Measurements from ENCODE around the gene NAPG. TPM values are rescaled to one million over a fixed set of nuclear protein-coding genes. Genes with fewer than 3 reads are reported as not detected.

NAPG gene
- polyA plus RNA-seq = 10 to 100 TPM in 2 of 3 donors, 1 to 10 TPM in 1; 6.7 to 12.4 (median 11.7) TPM

DNA sequence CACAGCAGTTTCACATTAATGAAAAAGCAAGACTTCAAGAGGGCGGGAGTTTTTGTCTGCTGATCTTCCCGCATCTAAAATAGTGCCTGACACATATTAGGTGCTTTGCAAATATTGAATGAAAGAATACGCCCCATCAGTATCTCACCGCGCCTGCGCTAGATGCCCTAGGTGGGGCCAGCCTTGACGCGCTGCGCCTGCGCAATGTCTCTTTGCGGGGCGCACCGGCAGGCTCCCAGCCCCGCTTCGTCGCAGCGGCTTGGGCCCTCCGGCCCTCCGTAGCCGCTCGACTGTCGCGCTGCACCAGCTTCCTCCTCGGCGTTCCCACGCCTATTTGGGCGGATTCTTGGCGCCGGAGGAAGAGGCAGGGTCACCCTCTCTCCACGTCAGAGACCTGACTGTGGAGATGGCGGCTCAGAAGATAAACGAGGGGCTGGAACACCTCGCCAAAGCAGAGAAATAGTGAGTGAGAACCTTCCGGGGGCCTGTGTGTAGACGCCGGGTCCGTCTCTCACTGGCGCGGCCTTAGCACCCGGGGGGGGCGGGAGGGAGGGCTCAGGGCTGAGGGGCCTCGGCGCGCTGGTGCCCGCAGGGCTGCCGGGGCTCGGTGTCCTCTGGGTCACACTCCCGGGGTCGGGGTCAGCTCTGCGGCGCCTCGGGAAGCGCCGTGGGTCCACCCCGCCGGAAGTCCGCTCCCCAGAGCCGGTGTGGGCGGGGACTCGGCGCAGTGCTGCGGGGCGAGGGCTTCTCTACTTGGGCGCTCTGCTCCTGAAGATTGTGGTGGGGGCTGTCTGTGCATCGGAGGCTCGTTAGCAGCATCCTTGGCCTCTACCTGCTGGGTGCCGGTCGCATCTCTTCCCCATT lies at the start of gene NAPG:
Gene NAPG (plus strand): TSS at position 331 of the 864 bp plus-strand sequence. CDS start 76 bp downstream, at position 407.
- peak within 1 kb of the TSS; percentile 76 for H3K27ac ChIP-seq (ENCODE audit: low read depth, low read length)
- WGBS, 3 donors = 0 to 1% (median 0%) methylated on average over 65 to 68 of the region's 68 CpGs

DNA sequence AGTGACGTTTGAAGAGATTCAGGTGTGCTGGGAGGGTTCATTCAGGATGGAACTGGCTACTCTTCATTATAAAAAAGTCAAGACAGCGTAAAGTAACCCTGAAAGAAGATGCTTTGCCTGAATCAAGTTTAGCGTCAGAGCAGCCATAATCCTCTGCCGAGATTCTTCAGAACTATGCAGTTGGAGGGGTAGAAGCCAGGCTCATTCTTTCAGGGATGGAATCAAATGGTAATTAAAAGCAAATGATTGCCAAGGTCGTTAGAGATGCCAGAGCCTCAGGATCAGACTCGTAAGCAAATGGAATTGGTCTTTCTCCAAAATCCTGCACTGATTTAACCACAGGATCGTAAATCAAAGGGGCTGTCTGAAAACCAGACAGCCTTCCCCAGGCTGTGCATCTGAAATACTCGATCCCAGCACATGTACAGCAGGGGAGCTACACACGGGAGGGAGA lies 49.5 kb upstream of the NAPG start:
- 46 to 53% (median 48%) methylated on average over 9 of the region's 9 CpGs for WGBS, 3 donors
- H3K27ac ChIP-seq (ENCODE audit: low read depth, low read length) = no peak overlapping the region

DNA sequence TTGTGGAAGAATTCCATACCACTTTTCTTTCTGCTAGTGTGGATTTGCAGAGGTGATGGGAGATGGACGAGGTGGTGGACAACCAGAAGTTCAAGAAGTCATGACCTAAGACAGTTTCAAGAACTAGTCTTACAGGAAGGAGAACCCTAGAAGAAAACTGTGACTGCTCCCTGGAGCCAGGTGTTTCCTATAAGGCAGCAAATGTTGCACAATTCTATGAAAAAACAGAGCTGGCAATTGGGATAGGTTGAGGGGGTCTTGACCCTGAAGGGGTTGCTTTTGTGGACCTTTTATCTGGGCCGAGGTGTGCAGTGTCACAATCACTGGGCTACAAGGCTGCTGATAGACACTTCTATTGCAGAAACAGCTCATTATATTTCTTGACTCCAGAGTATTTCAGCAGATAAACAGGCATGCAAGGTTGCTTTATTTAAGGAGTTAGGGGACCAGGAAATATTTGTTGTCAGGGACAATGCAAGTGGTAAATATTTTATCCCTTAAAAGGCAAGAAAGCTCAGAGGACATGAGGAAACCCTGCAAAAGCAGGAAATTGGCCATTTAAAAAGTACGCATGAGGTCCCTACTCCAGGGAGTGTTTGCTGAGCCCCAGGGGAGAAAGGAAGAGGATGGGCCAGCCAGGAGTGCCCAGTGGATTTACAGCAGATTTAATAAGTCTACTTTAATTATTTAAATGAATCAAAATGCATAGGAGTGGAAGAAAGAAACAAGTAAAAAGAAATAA lies 48.5 kb upstream of the NAPG start:
- no peak overlapping the region for H3K27ac ChIP-seq (ENCODE audit: low read depth, low read length)
- WGBS, 3 donors = 36 to 66% (median 36%) methylated on average over 3 of the region's 3 CpGs

DNA sequence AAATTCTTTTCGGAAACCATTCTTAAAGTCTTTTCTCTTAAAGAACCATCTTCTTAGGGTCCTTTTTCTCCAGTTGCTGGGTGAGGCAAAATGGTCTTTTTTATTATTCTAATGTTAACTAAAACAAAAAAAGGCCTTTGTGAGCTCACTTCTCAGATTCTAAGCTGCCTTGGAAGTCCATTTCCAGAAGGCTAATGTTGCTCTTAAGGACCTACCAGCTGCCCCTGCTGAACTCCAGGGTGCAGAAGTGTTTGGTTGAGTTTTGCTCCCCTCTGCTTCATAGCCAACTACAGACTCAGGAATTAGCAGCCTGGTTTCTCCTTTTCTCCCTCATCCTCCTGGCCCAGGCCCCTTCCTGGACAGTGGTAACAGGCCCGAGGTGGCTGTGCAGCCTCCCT lies 48.0 kb upstream of the NAPG start:
- H3K27ac ChIP-seq (ENCODE audit: low read depth, low read length) = no peak overlapping the region
- WGBS, 3 donors = 83 to 94% (median 86%) methylated on average over 2 of the region's 2 CpGs

DNA sequence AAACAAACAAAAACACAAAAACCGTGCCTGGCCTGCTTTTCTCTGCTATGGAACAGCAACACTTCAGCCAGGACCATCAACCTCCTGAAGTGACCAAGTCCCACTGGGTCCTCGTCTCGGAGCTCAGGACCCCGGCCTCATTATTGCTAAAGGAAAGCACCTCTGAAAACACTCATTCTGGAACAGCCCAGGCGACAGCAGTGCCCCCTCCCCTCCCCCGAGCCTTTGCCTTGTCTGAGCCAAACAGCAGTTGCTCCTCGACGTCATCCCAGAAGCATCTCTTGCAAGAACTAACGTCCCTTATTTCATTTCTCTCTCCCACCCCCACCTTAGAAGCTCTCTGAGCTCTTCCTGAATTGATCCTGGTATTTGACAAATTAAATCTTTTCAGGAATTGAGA lies 44.0 kb upstream of the NAPG start:
- WGBS, 3 donors = 68 to 78% (median 75%) methylated on average over 9 of the region's 9 CpGs
- H3K27ac ChIP-seq (ENCODE audit: low read depth, low read length) = no peak overlapping the region

DNA sequence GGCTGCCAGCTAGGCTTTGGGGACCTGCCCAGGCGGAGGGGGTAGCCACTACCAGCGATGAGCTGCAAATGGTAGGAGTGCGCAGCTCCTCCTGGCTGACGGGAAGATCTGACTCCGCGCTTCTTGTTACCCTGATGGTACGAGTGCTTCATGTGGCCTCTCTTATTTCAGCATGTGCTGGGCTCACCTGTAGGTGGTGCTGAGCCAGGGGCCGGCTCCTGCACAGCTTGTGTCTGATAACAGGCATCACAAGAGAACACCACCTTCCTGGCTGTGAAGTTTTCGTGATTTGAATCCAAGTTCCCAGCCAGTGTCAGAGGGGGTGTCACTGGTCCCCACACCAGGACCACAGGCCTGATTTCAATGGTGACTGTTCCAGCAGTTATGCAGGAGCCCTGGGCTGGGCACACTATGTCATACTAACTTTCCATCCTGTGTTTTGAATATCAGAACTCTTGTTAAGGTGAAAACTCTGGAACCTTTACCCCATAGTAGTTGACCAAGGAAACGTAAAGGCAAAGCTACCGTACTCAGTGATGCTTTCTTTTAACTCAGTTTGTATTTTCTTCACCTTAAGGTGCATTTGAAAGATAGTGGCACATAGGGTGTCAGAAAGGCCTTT lies 43.4 kb upstream of the NAPG start:
- WGBS, 3 donors = 93% methylated on average over 11 of the region's 11 CpGs
- H3K27ac ChIP-seq (ENCODE audit: low read depth, low read length) = no peak overlapping the region

DNA sequence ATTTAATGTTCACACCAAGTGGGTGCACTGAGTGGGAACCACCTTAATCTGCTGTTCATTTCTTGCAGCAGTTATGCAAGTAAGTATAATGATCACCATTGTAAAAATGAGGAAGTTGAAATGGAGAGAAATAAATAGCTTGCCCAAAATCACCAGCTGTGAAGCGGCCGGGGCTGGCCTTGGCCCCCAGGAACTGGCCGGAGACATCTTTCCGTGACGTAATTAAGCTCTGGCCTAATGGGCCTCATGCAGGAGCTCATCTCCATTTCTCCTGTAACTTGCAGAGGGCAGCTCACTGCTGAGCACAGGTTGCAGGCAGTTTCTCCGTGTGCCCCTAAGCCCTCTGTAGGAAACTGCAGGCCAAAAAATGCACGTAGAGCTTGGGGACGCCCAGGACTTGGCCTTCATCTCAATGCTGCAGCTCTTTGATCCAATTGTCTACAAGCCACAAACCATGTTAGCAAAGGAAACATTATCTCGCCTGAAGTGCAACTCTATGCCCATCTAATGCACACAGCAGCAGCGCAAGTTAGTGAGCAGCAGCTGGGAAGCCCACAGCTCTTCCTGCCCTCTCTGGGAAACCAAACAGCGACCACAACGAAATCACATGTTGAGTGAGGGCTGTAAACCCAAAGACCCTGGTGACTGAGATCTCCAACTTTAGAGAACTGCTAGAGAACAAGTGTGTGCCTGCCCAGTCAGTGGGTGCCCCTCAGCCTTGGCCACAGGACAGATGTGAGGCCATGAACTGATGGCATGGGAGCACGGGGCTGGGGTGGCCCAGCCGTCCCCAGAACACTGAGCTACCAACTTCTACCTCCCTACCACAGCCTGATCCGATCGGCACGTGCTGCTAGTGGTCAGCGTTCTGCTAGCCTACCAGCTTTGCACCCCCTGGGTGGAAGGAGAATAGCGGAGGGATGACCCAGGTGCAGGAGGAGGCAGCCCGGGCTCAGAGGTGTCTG lies 42.6 kb upstream of the NAPG start:
- H3K27ac ChIP-seq (ENCODE audit: low read depth, low read length) = no peak overlapping the region
- 67 to 76% (median 69%) methylated on average over 20 of the region's 20 CpGs for WGBS, 3 donors

DNA sequence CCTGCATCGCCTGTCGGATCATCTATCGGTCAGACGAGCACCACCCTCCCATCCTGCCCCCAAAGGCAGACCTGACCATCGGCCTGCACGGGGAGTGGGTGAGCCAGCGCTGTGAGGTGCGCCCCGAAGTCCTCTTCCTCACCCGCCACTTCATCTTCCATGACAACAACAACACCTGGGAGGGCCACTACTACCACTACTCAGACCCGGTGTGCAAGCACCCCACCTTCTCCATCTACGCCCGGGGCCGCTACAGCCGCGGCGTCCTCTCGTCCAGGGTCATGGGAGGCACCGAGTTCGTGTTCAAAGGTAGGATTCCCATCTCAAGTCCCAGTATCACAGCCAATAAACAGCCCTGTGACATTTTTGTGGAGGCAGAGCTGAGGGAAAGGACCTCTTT lies 40.4 kb upstream of the NAPG start:
- H3K27ac ChIP-seq (ENCODE audit: low read depth, low read length) = no peak overlapping the region
- 96 to 97% (median 96%) methylated on average over 20 of the region's 20 CpGs for WGBS, 3 donors

DNA sequence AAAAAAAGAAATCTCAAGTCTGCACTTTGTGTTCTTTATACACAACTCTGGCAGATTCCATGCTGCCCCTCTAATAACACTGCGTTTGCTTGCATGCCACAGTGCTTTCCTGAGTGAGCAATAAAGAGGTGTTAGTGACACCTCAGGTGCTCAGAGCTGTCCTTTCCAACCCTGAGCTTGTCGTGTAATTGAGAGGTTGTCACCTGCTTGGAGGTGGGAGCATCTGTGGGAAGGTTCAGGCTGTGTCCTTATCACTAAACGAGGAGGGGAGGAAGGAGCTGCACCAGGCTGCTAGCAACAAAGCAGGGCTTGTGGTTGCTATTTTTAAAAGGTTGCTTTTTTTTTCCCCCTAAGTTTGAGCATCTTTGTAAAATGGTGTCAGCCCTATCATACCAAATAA lies 39.5 kb upstream of the NAPG start:
- WGBS, 3 donors = 49 to 62% (median 60%) methylated on average over 3 of the region's 3 CpGs
- H3K27ac ChIP-seq (ENCODE audit: low read depth, low read length) = no peak overlapping the region

DNA sequence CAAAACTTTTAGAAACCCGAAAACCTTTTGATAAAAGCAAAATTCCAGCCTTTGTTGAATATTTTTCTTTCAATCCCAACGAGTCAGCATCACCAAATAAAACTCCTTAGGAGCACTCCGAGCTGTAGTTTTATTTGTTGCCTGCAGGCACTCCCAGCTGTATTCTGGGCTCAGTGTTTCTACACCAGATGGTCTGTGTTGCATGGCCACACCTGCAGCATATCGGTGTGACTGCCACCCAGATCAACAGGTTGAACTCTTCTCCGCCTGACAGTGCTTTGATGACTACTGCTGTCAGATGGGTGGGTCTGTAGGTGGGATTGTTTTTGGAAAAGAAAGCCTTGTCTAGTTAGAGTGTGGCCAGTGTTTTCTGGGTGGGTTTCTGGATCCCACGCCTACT lies 38.7 kb upstream of the NAPG start:
- WGBS, 3 donors = 81 to 87% (median 84%) methylated on average over 6 of the region's 6 CpGs
- H3K27ac ChIP-seq (ENCODE audit: low read depth, low read length) = no peak overlapping the region

DNA sequence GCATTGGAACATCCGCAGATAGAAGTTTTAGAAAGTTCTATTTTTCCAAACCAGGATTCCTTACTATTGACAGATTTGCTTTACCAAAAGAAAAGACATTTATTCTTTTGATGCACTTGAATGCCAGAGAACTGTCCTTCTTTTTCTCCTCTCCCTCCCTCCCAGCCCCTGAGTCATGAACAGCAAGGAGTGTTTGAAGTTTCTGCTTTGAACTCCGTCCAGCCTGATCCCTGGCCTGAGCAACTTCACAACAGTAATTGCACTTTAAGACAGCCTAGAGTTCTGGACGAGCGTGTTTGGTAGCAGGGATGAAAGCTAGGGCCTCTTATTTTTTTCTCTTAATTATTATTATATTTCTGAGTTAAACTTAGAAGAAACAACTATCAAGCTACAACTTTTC lies 37.8 kb upstream of the NAPG start:
- no peak overlapping the region for H3K27ac ChIP-seq (ENCODE audit: low read depth, low read length)
- WGBS, 3 donors = 68 to 84% (median 71%) methylated on average over 4 of the region's 4 CpGs

DNA sequence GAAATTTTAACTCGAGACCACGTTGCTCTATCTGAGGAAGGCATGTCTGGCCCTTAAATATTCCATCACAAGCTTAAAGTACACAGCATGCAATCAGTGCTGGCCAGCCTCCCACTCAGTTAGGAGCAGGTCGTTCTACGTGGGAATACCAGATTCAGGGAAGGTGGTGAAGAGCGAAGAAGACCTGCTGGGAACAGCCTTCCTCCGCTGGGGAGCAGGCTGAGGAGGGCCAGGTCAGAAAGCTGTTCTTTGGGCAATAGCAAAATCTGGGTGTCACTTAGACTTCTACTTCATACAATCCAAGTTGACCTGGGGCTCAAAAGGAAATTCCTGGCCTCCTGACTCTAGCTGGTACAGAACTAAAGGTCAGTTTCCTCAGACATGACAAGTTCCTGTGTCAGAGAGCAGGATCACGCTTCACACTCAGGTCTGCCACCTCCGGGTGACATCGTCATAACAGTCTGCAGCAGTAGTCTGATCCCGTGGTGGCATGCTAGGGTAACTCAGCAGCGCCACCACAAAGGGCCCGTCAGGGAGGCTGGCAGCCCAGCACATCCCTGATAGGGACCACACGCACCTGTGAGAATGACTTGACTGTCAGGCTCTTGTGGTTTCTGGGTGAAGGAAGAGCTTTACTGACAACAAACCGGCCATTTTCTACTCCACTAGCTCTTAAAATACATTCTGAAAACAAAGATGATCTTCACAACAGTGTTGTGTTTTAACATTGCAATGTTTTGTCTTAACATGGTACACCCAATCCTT lies 35.2 kb upstream of the NAPG start:
- WGBS, 3 donors = 76 to 81% (median 78%) methylated on average over 14 of the region's 14 CpGs
- H3K27ac ChIP-seq (ENCODE audit: low read depth, low read length) = no peak overlapping the region

DNA sequence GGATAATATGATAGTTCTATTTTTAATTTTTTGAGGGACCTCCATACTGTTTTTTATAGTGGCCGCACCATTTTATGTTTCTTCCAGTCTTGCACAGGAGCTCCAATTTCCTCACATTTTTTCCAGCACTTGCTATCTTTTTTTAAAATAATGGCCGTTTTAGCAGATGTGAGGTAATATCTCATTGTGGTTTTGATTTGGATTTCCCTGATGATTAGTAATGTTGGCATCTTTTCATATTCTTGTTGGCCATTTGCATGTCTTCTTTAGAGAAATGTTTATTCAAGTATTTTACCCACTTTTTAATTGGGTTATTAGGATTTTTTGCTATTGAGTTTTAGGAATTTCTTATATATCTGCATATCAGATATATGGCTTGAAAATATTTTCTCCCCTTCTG lies 29.9 kb upstream of the NAPG start:
- H3K27ac ChIP-seq (ENCODE audit: low read depth, low read length) = no peak overlapping the region
- 49 to 76% (median 52%) methylated on average over 2 of the region's 2 CpGs for WGBS, 3 donors

DNA sequence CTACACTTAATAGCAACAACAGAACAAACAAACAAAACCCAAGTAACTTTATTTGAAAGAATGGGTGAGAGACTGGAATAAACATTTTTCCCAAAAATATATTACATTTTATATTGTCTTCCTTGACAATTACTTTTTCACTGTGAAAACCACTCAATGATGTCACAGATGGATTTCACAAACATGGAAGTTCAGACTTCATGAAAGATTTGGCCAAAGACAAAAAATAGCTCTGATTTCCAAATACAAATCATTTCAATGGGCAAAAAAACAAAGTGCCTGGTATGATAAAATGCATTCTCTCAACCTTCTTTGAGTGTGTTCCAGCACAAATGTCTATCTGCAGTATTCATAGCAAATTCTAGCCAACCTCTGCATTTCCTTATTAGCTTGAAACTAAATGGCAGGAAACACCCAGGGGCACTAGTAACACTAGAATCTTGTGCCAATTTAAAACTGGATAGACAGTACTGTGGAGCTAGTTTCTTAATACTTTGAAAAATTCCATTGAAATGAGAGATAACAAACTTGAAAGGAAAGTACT lies 28.5 kb upstream of the NAPG start:
- no peak overlapping the region for H3K27ac ChIP-seq (ENCODE audit: low read depth, low read length)

DNA sequence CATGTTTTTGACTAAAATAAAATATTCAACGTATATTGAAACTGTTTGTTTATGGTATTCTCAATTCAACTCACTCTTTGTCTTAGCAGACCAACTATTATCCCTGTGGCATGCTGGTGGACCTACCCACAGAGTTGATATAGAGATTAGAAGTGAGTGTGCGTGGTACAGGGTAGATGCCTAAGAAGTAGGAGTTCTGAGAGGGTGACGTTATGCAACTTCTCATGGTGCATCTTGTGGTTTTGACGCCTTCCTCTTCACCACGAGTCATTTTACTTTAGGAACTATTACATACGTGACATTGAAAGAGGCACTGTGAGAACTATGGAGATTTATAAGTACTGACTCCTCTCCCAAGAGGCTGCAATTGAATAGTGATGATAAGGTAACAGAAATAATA lies 26.6 kb upstream of the NAPG start:
- 56 to 79% (median 62%) methylated on average over 6 of the region's 6 CpGs for WGBS, 3 donors

DNA sequence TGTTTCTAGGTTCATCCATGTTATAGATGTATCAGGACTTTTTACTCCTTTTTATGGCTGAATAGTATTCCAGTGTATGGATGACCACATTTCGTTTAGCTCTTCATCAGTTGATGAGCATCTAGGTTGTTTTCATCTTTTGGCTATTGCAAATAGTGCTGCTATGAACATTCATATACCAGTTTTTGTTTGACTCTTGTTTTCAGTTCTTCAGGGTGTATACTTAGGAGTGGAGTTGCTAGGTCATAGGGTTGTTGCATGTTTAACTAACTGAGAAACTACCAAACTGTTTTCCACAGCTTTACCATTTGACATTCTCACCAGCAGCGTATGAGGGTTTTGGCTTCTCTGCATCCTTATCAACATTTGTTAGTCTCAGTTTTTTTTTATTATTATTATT lies 25.8 kb upstream of the NAPG start:
- no peak overlapping the region for H3K27ac ChIP-seq (ENCODE audit: low read depth, low read length)
- 45 to 69% (median 68%) methylated on average over 2 of the region's 2 CpGs for whole genome bisulfite sequencing, 3 donors

More for the DNA sequence above, 26.6 kb upstream of the NAPG start:
- H3K27ac ChIP-seq (ENCODE audit: low read depth, low read length) = no peak overlapping the region

DNA sequence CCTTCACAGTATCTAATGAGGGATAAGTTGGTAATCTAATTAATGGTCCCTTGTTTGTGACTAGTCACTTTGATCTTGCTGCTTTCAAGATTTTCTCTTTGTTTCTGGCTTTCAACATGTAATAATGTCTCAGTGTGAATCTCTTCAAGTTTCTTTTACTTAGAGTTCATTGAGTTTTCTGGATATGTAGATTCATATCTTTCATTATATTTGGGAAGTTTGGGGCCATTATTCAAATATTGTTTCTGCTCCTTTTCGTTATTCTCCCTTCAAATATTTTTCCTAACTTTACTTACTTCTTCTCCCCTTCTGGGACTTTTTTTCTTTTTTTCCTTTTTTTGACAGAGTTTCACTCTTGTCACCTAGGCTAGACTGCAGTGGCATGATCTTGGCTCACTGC lies 21.1 kb upstream of the NAPG start:
- H3K27ac ChIP-seq (ENCODE audit: low read depth, low read length) = no peak overlapping the region
- WGBS, 3 donors = 78 to 93% (median 92%) methylated on average over 1 of the region's 1 CpG
